OCI-LY7 (cell line): ENCODE data around the gene TRMT61B. TPM values are rescaled to one million over a fixed set of nuclear protein-coding genes. Genes with fewer than 3 reads are reported as not detected.

ENCODE experiments used
- BruUV-seq: library from RNA; stranded (reverse); fragments of 400-500 nt; replicated peaks from 2 replicates; lab custom pipeline; 2021; lab: Mats Ljungman, UMichigan
- CTCF ChIA-PET: fragments of 300-600 bp; sonication (Branson Sonifier 250); formaldehyde crosslinking; loops from one replicate; lab custom pipeline; 2022; ENCODE audit warnings: antibody characterized with exemption; ENCODE audit not compliant: unreplicated experiment; lab: Charles Lee
- POLR2A ChIA-PET: fragments of 300-600 bp; sonication (Branson Sonifier 250); formaldehyde crosslinking; loops from one replicate; lab custom pipeline; 2022; ENCODE audit warnings: antibody characterized with exemption; lab: Charles Lee
- DNase-seq: peaks from one replicate; pipeline ENCODE4 v3.0.0-alpha.2; 2015; ENCODE audit warnings: low spot score
- H2AFZ ChIP-seq: fragments of 200-600 bp; sonication (generic), shearing (Covaris generic); 2 replicates; pipeline ENCODE4 v1.6.1; 2014; ENCODE audit warnings: mild to moderate bottlenecking, antibody characterized with exemption, low read length, moderate library complexity
- H3K27ac ChIP-seq: fragments of 200-600 bp; sonication (generic); 2 replicates; pipeline ENCODE4 v1.5.1; 2014; ENCODE audit warnings: mixed run types, low read depth, mild to moderate bottlenecking, moderate library complexity, low read length, inconsistent platforms; ENCODE audit not compliant: poor library complexity, severe bottlenecking
- H3K36me3 ChIP-seq: fragments of 200-600 bp; sonication (generic); 2 replicates; pipeline ENCODE4 v1.6.1; 2014; ENCODE audit warnings: mild to moderate bottlenecking, antibody characterized with exemption, low read length, moderate library complexity, mixed read lengths; ENCODE audit not compliant: insufficient read depth
- H3K4me1 ChIP-seq: fragments of 200-600 bp; sonication (generic); 2 replicates; pipeline ENCODE4 v1.5.1; 2014; ENCODE audit warnings: mild to moderate bottlenecking, low read length; ENCODE audit not compliant: insufficient read depth, poor library complexity, severe bottlenecking
- H3K4me2 ChIP-seq: fragments of 200-600 bp; sonication (generic); 2 replicates; pipeline ENCODE4 v1.6.1; 2014; ENCODE audit warnings: mild to moderate bottlenecking, low read length
- H3K4me3 ChIP-seq: fragments of 200-600 bp; sonication (generic); 2 replicates; pipeline ENCODE4 v1.5.1; 2014; ENCODE audit warnings: mild to moderate bottlenecking, low read depth, low read length; ENCODE audit not compliant: poor library complexity, severe bottlenecking
- H3K79me2 ChIP-seq: fragments of 200-600 bp; sonication (generic); 2 replicates; pipeline ENCODE4 v1.6.1; 2016; ENCODE audit warnings: low read depth, mild to moderate bottlenecking, low read length, moderate library complexity, mixed read lengths; ENCODE audit not compliant: insufficient read depth
- H3K9me2 ChIP-seq: fragments of 200-600 bp; sonication (generic); 2 replicates; pipeline ENCODE4 v1.6.1; 2016; ENCODE audit warnings: mild to moderate bottlenecking, low read length, mixed read lengths; ENCODE audit not compliant: insufficient read depth
- H3K9me3 ChIP-seq: fragments of 200-600 bp; sonication (generic); 2 replicates; pipeline ENCODE4 v1.6.1; 2014; ENCODE audit warnings: mild to moderate bottlenecking, mixed run types, low read length, mixed read lengths
- H4K20me1 ChIP-seq: fragments of 200-600 bp; sonication (generic); 2 replicates; pipeline ENCODE4 v1.6.1; 2014; ENCODE audit warnings: mild to moderate bottlenecking, antibody characterized with exemption, low read length, moderate library complexity, mixed read lengths; ENCODE audit not compliant: insufficient read depth
- CTCF ChIP-seq: fragments of 200-600 bp; sonication (generic); conservative IDR thresholded peaks from 2 replicates; pipeline ENCODE4 v1.5.1; 2014; ENCODE audit warnings: mild to moderate bottlenecking, antibody characterized with exemption, low read length, moderate library complexity, mixed read lengths
- EZH2phosphoT487 ChIP-seq: fragments of 200-600 bp; sonication (generic); IDR thresholded peaks from 2 replicates; pipeline ENCODE4 v1.6.1; 2018; ENCODE audit warnings: low read depth, borderline replicate concordance, mild to moderate bottlenecking, mixed run types, antibody characterized with exemption, low read length, moderate library complexity, mixed read lengths
- intact Hi-C: fragments of 100-400 bp; cut with micrococcal nuclease; formaldehyde crosslinking; loops from one replicate; pipeline ENCODE4 v1.10.0; 2022; ENCODE audit not compliant: unreplicated experiment
- total RNA-seq, 2 experiments: library from RNA; depleted of rRNA in 1 of 2; stranded (reverse); fragments of >200 nt in 1 of 2; shearing (Covaris generic) in 1 of 2; gene quantifications; 2 replicates each; pipeline ENCODE4 v1.2.3, GENCODE V29; 2014 to 2022

Gene TRMT61B
- total RNA-seq, 2 experiments from 2014 or later, result 17.8 to 22.7 TPM

DNA sequence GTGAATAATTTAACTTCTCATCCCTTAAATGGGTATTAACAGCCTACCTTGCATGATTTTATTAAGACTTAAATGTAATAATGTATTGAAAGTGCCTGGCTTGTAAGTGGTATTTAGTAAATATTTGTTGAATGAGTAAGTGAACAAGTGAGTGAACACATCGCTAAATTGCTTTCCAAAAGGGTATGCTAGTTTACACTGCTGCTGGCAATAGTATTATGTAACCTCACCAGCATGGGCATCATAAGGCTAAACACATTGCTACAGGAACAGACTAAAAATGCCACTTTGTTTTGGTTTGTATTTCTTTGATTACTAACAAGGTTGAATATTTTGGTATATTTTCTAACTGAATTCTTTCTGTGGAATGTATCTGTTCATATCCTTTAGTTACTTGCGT lies 34.2 kb upstream of the TRMT61B start:
- Histone ChIP-seq H3K9me3 (no peaks in the 10 kb centered on the region), H4K20me1 (peaks cover 51% of the 10 kb centered on the region), H3K79me2 (peaks cover 90% of the 10 kb centered on the region), H3K4me3 (no peak overlapping the region), H2AFZ (no peak overlapping the region), H3K9me2 (no peaks in the 10 kb centered on the region), H3K4me1 (peaks cover 8% of the 10 kb centered on the region), H3K27ac (no peak overlapping the region), H3K36me3 (peaks cover 99% of the 10 kb centered on the region), H3K4me2 (no peak overlapping the region)
- POLR2A ChIA-PET, result interaction anchor here (1.5 to 1.8 kb wide), 2 partner anchors 9 to 24 kb away, joined by 4 to 11 read pairs; no protein-coding TSS in a partner anchor
- intact Hi-C loops, result no loop called here
- CTCF ChIA-PET, result no interaction called here
- no peak for TF ChIP-seq EZH2phosphoT487
- TF ChIP-seq CTCF, result no peak
- no TSS peak for BruUV-seq
- DNase-seq, result no peak

DNA sequence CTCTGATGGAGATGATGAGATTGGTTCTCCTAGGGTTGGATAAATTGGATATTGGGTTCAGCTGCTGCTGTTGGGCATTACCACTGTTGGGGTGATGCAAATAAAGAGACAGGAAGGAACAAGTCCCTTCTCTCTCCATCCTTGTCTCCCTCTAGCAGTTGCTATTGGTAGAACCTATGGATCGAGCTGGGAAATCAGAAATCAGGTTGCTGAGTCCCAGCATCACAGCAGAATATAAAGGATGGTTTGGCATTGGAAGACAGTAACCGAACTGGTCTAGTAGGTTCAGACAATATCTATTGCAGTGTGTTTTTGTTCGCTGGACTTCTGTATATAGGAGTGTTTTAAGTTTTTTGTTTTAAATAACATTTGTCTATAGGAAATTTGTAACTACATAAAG lies 32.5 kb upstream of the TRMT61B start:
- no peak overlapping the region for H3K4me2 ChIP-seq
- H3K79me2 ChIP-seq, result peaks cover 96% of the 10 kb centered on the region
- CTCF ChIA-PET, result no interaction called here
- H3K36me3 ChIP-seq, result peaks cover 98% of the 10 kb centered on the region
- H3K9me2 ChIP-seq, result no peaks in the 10 kb centered on the region
- POLR2A ChIA-PET, result no interaction called here
- TF ChIP-seq EZH2phosphoT487 (no peak), CTCF (no peak)
- intact Hi-C loops, result no loop called here
- peaks cover 59% of the 10 kb centered on the region for H4K20me1 ChIP-seq
- BruUV-seq, result no TSS peak
- H3K4me3 ChIP-seq, result no peak overlapping the region
- no peak overlapping the region for H3K27ac ChIP-seq
- no peaks in the 10 kb centered on the region for H3K9me3 ChIP-seq
- no peak for DNase-seq
- no peak overlapping the region for H2AFZ ChIP-seq
- H3K4me1 ChIP-seq, result peaks cover 25% of the 10 kb centered on the region

GRCh38 chr2:28901841-28902240 lies 31.7 kb upstream of the TRMT61B start:
- Histone ChIP-seq H3K27ac (no peak overlapping the region), H4K20me1 (peaks cover 66% of the 10 kb centered on the region), H3K4me2 (no peak overlapping the region), H3K4me3 (no peak overlapping the region), H3K9me3 (no peaks in the 10 kb centered on the region), H3K36me3 (peaks cover 98% of the 10 kb centered on the region), H3K4me1 (peaks cover 32% of the 10 kb centered on the region), H3K9me2 (no peaks in the 10 kb centered on the region), H2AFZ (no peak overlapping the region), H3K79me2 (peaks cover 100% of the 10 kb centered on the region)
- intact Hi-C loops, result no loop called here
- no peak for DNase-seq
- ChIA-PET POLR2A (interaction anchor here (0.8 to 1.5 kb wide), 2 partner anchors 31 to 36 kb away, joined by 3 to 7 read pairs; partner anchors contain the start of gene TRMT61B), CTCF (no interaction called here)
- TF ChIP-seq CTCF, result no peak
- TF ChIP-seq EZH2phosphoT487, result no peak
- no TSS peak for BruUV-seq
